ENCODE results near the gene RAB8B. TPM values are rescaled to one million over a fixed set of nuclear protein-coding genes. Genes with fewer than 3 reads are reported as not detected.

RAB8B gene
- total RNA-seq, 2 donors from 2014 or later, result 21.9 to 28.8 TPM

- TF ChIP-seq, protein P1, sequence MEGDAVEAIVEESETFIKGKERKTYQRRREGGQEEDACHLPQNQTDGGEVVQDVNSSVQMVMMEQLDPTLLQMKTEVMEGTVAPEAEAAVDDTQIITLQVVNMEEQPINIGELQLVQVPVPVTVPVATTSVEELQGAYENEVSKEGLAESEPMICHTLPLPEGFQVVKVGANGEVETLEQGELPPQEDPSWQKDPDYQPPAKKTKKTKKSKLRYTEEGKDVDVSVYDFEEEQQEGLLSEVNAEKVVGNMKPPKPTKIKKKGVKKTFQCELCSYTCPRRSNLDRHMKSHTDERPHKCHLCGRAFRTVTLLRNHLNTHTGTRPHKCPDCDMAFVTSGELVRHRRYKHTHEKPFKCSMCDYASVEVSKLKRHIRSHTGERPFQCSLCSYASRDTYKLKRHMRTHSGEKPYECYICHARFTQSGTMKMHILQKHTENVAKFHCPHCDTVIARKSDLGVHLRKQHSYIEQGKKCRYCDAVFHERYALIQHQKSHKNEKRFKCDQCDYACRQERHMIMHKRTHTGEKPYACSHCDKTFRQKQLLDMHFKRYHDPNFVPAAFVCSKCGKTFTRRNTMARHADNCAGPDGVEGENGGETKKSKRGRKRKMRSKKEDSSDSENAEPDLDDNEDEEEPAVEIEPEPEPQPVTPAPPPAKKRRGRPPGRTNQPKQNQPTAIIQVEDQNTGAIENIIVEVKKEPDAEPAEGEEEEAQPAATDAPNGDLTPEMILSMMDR (conservative IDR thresholded peaks at IDR 0.05), result no peak
- Mint-ChIP-seq H3K27ac (no peak overlapping the region), H3K36me3 (ENCODE audit: low read depth) (peaks cover 4% of the 10 kb centered on the region), H3K27me3 (ENCODE audit: insufficient read depth) (no peaks in the 10 kb centered on the region), H3K4me3 (no peak overlapping the region), H3K9me3 (no peaks in the 10 kb centered on the region), H3K4me1 (peaks cover 20% of the 10 kb centered on the region)
- Histone ChIP-seq H3K36me3 (ENCODE audit: control insufficient read depth, insufficient read depth, low read length) (no peaks in the 10 kb centered on the region), H3K27me3 (ENCODE audit: control insufficient read depth, insufficient read depth, low read length, poor library complexity, severe bottlenecking) (no peaks in the 10 kb centered on the region), H3K27ac (ENCODE audit: low read depth, low read length) (no peak overlapping the region), H3K4me1 (ENCODE audit: control insufficient read depth, insufficient read depth, low read length) (peaks cover 14% of the 10 kb centered on the region), H3K4me3 (ENCODE audit: low read length) (no peak overlapping the region), H3K9me3 (ENCODE audit: control insufficient read depth, low read length) (no peaks in the 10 kb centered on the region), H3K9ac (ENCODE audit: extremely low read depth, low read length, poor library complexity, severe bottlenecking) (no peak overlapping the region)
- WGBS, 2 experiments (ENCODE audit: insufficient coverage in 1 of 2, insufficient read length in 1 of 2), result 89 to 94% methylated on average over 2 to 3 of the region's 3 CpGs
- DNase-seq, result no peak
Measured at GRCh38 chr15:63310646-63311045, 121.2 kb downstream of the RAB8B start.

GRCh38 chr15:63312286-63312685 lies 122.9 kb downstream of the RAB8B start:
- H3K4me1 Mint-ChIP-seq, result peaks cover 28% of the 10 kb centered on the region
- 57% methylated on average over 1 of the region's 1 CpG; no CpG with 5 or more reads in 1 of the 2 experiments for WGBS, 2 experiments (ENCODE audit: insufficient coverage in 1 of 2, insufficient read length in 1 of 2)
- no peaks in the 10 kb centered on the region for H3K27me3 ChIP-seq (ENCODE audit: control insufficient read depth, insufficient read depth, low read length, poor library complexity, severe bottlenecking)
- TF ChIP-seq, protein P1 (conservative IDR thresholded peaks at IDR 0.05), result no peak
- DNase-seq, result peak; percentile 41
- H3K27me3 Mint-ChIP-seq (ENCODE audit: insufficient read depth), result no peaks in the 10 kb centered on the region
- no peak overlapping the region for H3K4me3 Mint-ChIP-seq
- no peak overlapping the region for H3K4me3 ChIP-seq (ENCODE audit: low read length)
- no peaks in the 10 kb centered on the region for H3K9me3 ChIP-seq (ENCODE audit: control insufficient read depth, low read length)
- H3K27ac ChIP-seq (ENCODE audit: low read depth, low read length), result no peak overlapping the region
- H3K36me3 Mint-ChIP-seq (ENCODE audit: low read depth), result no peaks in the 10 kb centered on the region
- no peak overlapping the region for H3K9ac ChIP-seq (ENCODE audit: extremely low read depth, low read length, poor library complexity, severe bottlenecking)
- peaks cover 3% of the 10 kb centered on the region for H3K4me1 ChIP-seq (ENCODE audit: control insufficient read depth, insufficient read depth, low read length)
- H3K27ac Mint-ChIP-seq, result peak overlapping the region; percentile 78
- H3K9me3 Mint-ChIP-seq, result no peaks in the 10 kb centered on the region
- H3K36me3 ChIP-seq (ENCODE audit: control insufficient read depth, insufficient read depth, low read length), result no peaks in the 10 kb centered on the region

GRCh38 chr15:63313825-63314224 lies 124.4 kb downstream of the RAB8B start:
- Mint-ChIP-seq H3K9me3 (no peaks in the 10 kb centered on the region), H3K27me3 (ENCODE audit: insufficient read depth) (no peaks in the 10 kb centered on the region), H3K4me3 (no peak overlapping the region), H3K27ac (no peak overlapping the region), H3K4me1 (peaks cover 27% of the 10 kb centered on the region), H3K36me3 (ENCODE audit: low read depth) (no peaks in the 10 kb centered on the region)
- TF ChIP-seq, protein P1 (conservative IDR thresholded peaks at IDR 0.05), result no peak
- Histone ChIP-seq H3K9me3 (ENCODE audit: control insufficient read depth, low read length) (no peaks in the 10 kb centered on the region), H3K9ac (ENCODE audit: extremely low read depth, low read length, poor library complexity, severe bottlenecking) (no peak overlapping the region), H3K4me3 (ENCODE audit: low read length) (no peak overlapping the region), H3K27me3 (ENCODE audit: control insufficient read depth, insufficient read depth, low read length, poor library complexity, severe bottlenecking) (no peaks in the 10 kb centered on the region), H3K4me1 (ENCODE audit: control insufficient read depth, insufficient read depth, low read length) (no peaks in the 10 kb centered on the region), H3K36me3 (ENCODE audit: control insufficient read depth, insufficient read depth, low read length) (no peaks in the 10 kb centered on the region), H3K27ac (ENCODE audit: low read depth, low read length) (no peak overlapping the region)
- WGBS, 2 experiments (ENCODE audit: insufficient coverage in 1 of 2, insufficient read length in 1 of 2), result 86 to 90% methylated on average over 4 of the region's 4 CpGs
- DNase-seq, result peak; percentile 36
